Stomach (tissue), 9 donors: ENCODE results near the gene FHOD3. TPM values are rescaled to one million over a fixed set of nuclear protein-coding genes. Genes with fewer than 3 reads are reported as not detected.

ENCODE experiments used
- DNase-seq, 2 donors: peaks; one replicate each; pipeline versions ENCODE4 v3.0.0 to v3.0.0-alpha.2; 2013 to 2019
- H3K27ac ChIP-seq, 5 donors: fragments of 200-600 bp in 4 of 5; sonication (generic) in 4 of 5; one replicate each; pipeline ENCODE4 v1.5.1; 2013 to 2019; ENCODE audit warnings: mild to moderate bottlenecking in 1 of 5, moderate library complexity in 1 of 5
- H3K27me3 ChIP-seq, 3 donors: fragments of 200-600 bp; sonication (generic); one replicate each; pipeline ENCODE4 v1.5.1; 2017 to 2019; ENCODE audit warnings: mixed run types in 1 of 3
- H3K36me3 ChIP-seq, 4 donors: fragments of 200-600 bp; sonication (generic); 1 replicate in 3 of 4; 2 replicates in 1 of 4; pipeline ENCODE4 v1.5.1; 2016 to 2019
- H3K4me1 ChIP-seq, 4 donors: fragments of 200-600 bp; sonication (generic); one replicate each; pipeline ENCODE4 v1.5.1; 2016 to 2019
- H3K4me3 ChIP-seq, 4 donors: fragments of 200-600 bp; sonication (generic) in 3 of 4; one replicate each; pipeline ENCODE4 v1.5.1; 2016 to 2019; ENCODE audit warnings: mild to moderate bottlenecking in 1 of 4
- H3K9me3 ChIP-seq, 4 donors: fragments of 200-600 bp; sonication (generic); one replicate each; pipeline ENCODE4 v1.5.1; 2016 to 2019
- EP300 ChIP-seq: sonication (generic); formaldehyde crosslinking; IDR thresholded peaks from one replicate; pipeline ENCODE4 v1.6.1; 2017; ENCODE audit warnings: antibody characterized with exemption
- POLR2A ChIP-seq, 4 donors: fragments of 450-650 bp; IDR thresholded peaks; one replicate each; pipeline ENCODE4 v1.6.1; 2016; ENCODE audit warnings: antibody characterized with exemption in 4 of 4, control low read depth in 2 of 4, mild to moderate bottlenecking in 1 of 4, moderate library complexity in 1 of 4
- POLR2AphosphoS5 ChIP-seq, 3 donors: sonication (generic); formaldehyde crosslinking; IDR thresholded peaks; one replicate each; pipeline ENCODE4 v1.6.1; 2016; ENCODE audit warnings: antibody characterized with exemption in 3 of 3
- WGBS, 5 donors: extraction: QIAGEN DNeasy Blood & Tissue Kit in 3 of 5; methylation state at CpG; one replicate each; pipeline versions ENCODE4 v1.1.5 to v1.1.7; 2013 to 2018; 5-methylcytosine and 5-hydroxymethylcytosine counted together
- intact Hi-C: fragments of 100-400 bp; cut with DNase I; formaldehyde crosslinking; loops from one replicate; pipeline ENCODE4 v1.15.1; 2023; ENCODE audit warnings: low total_unique reads
- polyA plus RNA-seq, 3 donors: library from polyadenylated mRNA; stranded (reverse); fragments of 200-250 nt; gene quantifications; one replicate each; pipeline ENCODE4 v1.2.3, GENCODE V29; 2013
- total RNA-seq, 5 donors: library from RNA; depleted of rRNA; stranded (reverse); fragments of >200 nt; gene quantifications; one replicate each; pipeline versions ENCODE4 v1.1.0 to v1.2.3, GENCODE V29; 2014 to 2016
- TF ChIP-seq, protein P1 (sequence below), 7 experiments: fragments of 450-650 bp in 4 of 7; fragments of 200-600 bp in 3 of 7; sonication (generic) in 3 of 7; IDR thresholded peaks; one replicate each; pipeline ENCODE4 v1.5.1; 2016 to 2019; ENCODE audit warnings: antibody characterized with exemption in 7 of 7, control low read depth in 2 of 7, mild to moderate bottlenecking in 1 of 7
- donor health status: healthy with polysubstance abuse.
- donor health status: Bipolar disorder and iron deficiency.
- donor health status: healthy.

Gene FHOD3
- total and polyA plus RNA-seq, 8 donors: under 0.01 to 9.1 (median 4.6) TPM

DNA sequence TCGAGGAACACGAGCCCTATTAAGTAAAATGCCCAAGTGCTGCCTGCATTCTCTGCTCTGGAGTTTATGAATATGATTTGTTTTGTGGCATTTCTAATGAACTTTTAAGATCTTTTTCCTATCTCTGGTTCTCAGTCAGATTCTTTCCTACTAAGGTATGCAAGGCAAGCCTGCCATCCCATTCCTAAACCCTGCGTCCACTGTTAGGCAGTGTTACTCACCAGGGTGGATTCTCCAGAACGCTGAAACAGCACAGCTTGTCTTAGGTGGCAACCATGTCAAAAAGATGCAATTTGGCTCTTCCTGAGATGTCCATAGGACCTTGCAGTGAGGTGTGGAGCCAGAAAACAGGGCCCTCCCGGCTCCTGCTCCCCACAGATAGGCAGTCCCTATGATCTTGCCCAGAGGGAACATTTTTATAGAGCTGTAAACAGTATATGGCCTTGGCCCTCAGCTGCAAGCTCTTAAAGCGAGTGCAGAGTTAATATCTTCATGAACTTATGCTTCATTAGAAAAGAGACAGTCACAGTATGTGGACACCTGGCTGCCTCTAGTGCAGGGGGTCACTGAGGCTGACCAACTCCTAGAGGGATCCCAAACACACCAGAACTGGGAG, 446.9 kb downstream of the FHOD3 start:
- no peaks in the 10 kb centered on the region for H3K4me1 ChIP-seq
- H3K27me3 ChIP-seq: no peaks in the 10 kb centered on the region
- no peak overlapping the region for H3K4me3 ChIP-seq
- H3K9me3 ChIP-seq: no peaks in the 10 kb centered on the region
- intact Hi-C loops: no loop called here
- TF ChIP-seq, protein P1, sequence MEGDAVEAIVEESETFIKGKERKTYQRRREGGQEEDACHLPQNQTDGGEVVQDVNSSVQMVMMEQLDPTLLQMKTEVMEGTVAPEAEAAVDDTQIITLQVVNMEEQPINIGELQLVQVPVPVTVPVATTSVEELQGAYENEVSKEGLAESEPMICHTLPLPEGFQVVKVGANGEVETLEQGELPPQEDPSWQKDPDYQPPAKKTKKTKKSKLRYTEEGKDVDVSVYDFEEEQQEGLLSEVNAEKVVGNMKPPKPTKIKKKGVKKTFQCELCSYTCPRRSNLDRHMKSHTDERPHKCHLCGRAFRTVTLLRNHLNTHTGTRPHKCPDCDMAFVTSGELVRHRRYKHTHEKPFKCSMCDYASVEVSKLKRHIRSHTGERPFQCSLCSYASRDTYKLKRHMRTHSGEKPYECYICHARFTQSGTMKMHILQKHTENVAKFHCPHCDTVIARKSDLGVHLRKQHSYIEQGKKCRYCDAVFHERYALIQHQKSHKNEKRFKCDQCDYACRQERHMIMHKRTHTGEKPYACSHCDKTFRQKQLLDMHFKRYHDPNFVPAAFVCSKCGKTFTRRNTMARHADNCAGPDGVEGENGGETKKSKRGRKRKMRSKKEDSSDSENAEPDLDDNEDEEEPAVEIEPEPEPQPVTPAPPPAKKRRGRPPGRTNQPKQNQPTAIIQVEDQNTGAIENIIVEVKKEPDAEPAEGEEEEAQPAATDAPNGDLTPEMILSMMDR (IDR thresholded peaks at IDR 0.05): no peak
- TF ChIP-seq EP300: no peak
- TF ChIP-seq POLR2A (IDR thresholded peaks at IDR 0.05): no peak
- no peak for TF ChIP-seq POLR2AphosphoS5 (IDR thresholded peaks at IDR 0.05)
- 70 to 86% (median 78%) methylated on average over 6 of the region's 6 CpGs for WGBS, 5 donors
- no peak overlapping the region for H3K27ac ChIP-seq
- no peak for DNase-seq
- no peaks in the 10 kb centered on the region for H3K36me3 ChIP-seq

DNA sequence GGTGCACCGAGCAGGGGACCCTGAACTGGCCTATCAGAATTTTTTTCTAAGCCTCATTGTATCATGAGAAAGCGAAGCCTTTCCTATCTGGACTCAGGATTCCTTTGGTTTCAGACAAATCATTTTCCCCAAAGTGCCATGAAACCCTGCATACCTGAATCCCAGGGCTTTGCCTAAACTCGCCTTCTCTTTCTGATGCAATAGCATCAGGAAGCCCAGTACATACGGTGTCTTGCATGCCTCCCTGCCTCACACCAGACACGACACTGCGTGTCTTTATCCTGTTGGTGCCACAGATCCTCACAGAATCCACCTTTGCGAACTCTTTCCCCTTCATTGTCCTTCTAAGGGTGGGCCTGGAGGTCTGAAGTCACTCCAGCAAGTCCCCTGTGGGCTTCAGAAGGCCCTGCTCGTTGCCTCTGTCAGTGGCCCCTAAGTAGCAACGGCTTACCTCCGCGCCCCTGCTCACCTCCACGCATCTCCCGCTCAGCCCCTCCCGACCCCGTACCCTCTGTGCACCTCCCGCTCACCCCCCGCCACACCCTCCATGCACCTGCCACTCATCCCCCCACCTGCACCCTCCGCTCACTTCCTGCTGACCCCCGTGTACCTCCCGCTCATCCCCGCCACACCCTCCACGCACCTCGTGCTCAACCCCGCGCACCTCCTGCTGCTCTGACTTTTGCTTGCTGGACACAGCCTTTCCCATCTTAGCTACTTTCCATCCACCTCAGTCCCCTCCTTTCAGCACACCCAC, 447.9 kb downstream of the FHOD3 start:
- Histone ChIP-seq H3K27ac (no peak overlapping the region), H3K36me3 (no peaks in the 10 kb centered on the region), H3K4me1 (no peaks in the 10 kb centered on the region), H3K4me3 (no peak overlapping the region), H3K27me3 (no peaks in the 10 kb centered on the region), H3K9me3 (no peaks in the 10 kb centered on the region)
- 81 to 90% (median 87%) methylated on average over 21 to 25 of the region's 25 CpGs for WGBS, 5 donors
- DNase-seq: no peak
- intact Hi-C loops: no loop called here
- TF ChIP-seq, protein P1 (IDR thresholded peaks at IDR 0.05): no peak
- TF ChIP-seq POLR2AphosphoS5 (IDR thresholded peaks at IDR 0.05) (no peak), EP300 (no peak), POLR2A (IDR thresholded peaks at IDR 0.05) (no peak)

DNA sequence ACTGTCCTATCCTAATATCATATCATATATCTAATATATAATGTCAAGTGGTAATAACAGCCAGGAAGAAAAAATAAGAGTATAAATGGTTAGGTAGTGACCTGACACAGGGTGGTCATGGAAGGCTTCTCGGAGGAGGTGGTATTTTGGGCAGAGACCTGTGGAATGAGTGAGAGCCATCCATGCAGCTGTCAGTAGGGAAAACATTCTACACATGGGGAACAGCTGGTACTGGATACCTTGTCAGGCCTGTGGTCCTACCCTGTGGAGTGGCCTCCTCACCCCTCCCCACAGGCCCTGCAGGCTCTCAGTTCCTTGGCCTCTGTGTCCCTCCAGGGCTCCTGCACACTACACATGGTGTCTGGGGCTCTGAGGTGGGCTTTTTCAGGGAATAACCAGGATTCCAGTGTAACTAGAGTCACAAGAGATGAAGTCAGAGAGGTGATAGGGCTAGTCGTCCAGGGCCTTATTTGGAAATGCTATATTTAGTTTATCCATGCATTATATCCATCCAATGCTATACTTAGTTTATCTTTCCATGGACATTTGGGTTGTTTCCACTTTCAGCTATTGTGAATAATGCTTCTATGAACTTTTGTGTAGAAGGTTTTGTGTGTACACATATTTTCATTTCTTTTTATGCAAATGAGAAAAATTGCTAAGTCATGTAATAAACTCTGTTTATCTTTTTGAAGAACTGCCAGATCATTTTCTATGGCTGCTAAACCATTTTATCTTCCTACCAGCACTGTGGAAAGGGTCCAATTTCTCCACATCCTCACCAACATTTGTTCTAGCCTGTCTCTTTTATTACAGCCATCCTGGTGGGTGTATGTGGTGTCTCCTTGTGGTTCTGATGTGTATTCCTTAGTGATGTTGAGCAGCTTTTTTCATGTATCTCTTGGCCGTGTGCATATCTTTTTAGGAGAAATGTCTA, 455.7 kb downstream of the FHOD3 start:
- no peak overlapping the region for H3K27ac ChIP-seq
- TF ChIP-seq POLR2AphosphoS5 (IDR thresholded peaks at IDR 0.05) (no peak), POLR2A (IDR thresholded peaks at IDR 0.05) (no peak), EP300 (no peak)
- TF ChIP-seq, protein P1 (IDR thresholded peaks at IDR 0.05): no peak
- no peaks in the 10 kb centered on the region for H3K9me3 ChIP-seq
- intact Hi-C loops: loop anchor here (10.0 kb wide), 1 partner anchor 68 kb away; no protein-coding TSS in a partner anchor
- no peaks in the 10 kb centered on the region for H3K27me3 ChIP-seq
- no peak overlapping the region for H3K4me3 ChIP-seq
- DNase-seq: no peak
- H3K4me1 ChIP-seq: peaks cover 0 to 12% (median 0%) of the 10 kb centered on the region in 4 donors
- no peaks in the 10 kb centered on the region for H3K36me3 ChIP-seq
- WGBS, 5 donors: 41 to 52% (median 44%) methylated on average over 3 of the region's 3 CpGs

DNA sequence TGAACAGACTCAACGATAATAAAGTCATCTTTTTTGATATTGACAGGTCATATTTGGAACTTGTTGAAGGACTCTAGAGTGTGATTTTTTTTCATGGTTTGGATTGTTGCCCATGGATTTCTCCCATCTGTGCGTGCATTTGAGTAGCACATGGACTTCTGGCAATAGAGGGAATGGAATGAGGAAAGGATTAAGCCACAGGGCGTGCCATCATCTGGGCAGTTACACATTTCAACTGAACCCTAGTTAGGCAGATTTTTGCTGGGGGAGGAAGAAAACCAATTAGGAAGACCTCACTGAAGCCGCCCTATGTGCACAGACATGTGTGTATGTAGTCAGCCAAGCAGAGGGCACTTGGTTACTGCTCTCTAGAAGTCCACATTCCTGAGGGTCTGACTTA, 458.7 kb downstream of the FHOD3 start:
- 45 to 61% (median 46%) methylated on average over 4 of the region's 4 CpGs for WGBS, 5 donors
- Histone ChIP-seq H3K9me3 (no peaks in the 10 kb centered on the region), H3K4me3 (no peak overlapping the region), H3K36me3 (no peaks in the 10 kb centered on the region), H3K4me1 (peaks cover 0 to 12% (median 0%) of the 10 kb centered on the region in 4 donors), H3K27me3 (no peaks in the 10 kb centered on the region), H3K27ac (no peak overlapping the region)
- TF ChIP-seq POLR2A (IDR thresholded peaks at IDR 0.05): no peak
- intact Hi-C loops: loop anchor here (10.0 kb wide), 1 partner anchor 71 kb away; no protein-coding TSS in a partner anchor
- DNase-seq: peak in 1 of 2 donors; percentile 20
